PC-3 (cell line): ENCODE results near the gene APCDD1.

Experiments used
- CTCF ChIP-seq: fragments of 300-600 bp; sonication (generic); conservative IDR thresholded peaks from 2 replicates; pipeline ENCODE4 v1.5.1; 2017; ENCODE audit warnings: antibody characterized with exemption, low read depth, mild to moderate bottlenecking, low read length
- EZH2 ChIP-seq: fragments of 300-600 bp; sonication (generic); IDR thresholded peaks from one replicate; pipeline ENCODE4 v1.6.1; 2017; ENCODE audit warnings: antibody characterized with exemption, mild to moderate bottlenecking, low read length; ENCODE audit not compliant: unreplicated experiment
- EZH2phosphoT487 ChIP-seq: fragments of 300-600 bp; sonication (generic); IDR thresholded peaks from 2 replicates; pipeline ENCODE4 v1.6.1; 2018; ENCODE audit warnings: mild to moderate bottlenecking, antibody characterized with exemption, low read length, borderline replicate concordance

- TF ChIP-seq EZH2 (no peak), CTCF (no peak), EZH2phosphoT487 (no peak)
These were observed 3.4 kb upstream of the APCDD1 start for GRCh38 chr18:10450986-10451385.
